Left renal pelvis (tissue), 4 donors: ENCODE measurements around the gene DDX1. TPM values are rescaled to one million over a fixed set of nuclear protein-coding genes. Genes with fewer than 3 reads are reported as not detected.
"Not testable (repeated sequence)": the region's sequence is repeated elsewhere in the genome, so short reads cannot be mapped to it uniquely, and the experiment has no call there.

Experiments
- DNase-seq, 4 donors: peaks; one replicate each; pipeline ENCODE4 v3.0.0-alpha.2; 2013; ENCODE audit warnings: low read depth in 4 of 4, low spot score in 3 of 4
- polyA plus RNA-seq, 4 donors: library from polyadenylated mRNA; unstranded; fragments of 120-200 nt; gene quantifications; one replicate each; pipeline ENCODE4 v1.2.1, GENCODE V29; 2013; ENCODE audit not compliant: insufficient read length in 4 of 4

DDX1 gene
- 100 to 1,000 TPM; 128 to 199 (median 177) TPM for polyA plus RNA-seq

DNA sequence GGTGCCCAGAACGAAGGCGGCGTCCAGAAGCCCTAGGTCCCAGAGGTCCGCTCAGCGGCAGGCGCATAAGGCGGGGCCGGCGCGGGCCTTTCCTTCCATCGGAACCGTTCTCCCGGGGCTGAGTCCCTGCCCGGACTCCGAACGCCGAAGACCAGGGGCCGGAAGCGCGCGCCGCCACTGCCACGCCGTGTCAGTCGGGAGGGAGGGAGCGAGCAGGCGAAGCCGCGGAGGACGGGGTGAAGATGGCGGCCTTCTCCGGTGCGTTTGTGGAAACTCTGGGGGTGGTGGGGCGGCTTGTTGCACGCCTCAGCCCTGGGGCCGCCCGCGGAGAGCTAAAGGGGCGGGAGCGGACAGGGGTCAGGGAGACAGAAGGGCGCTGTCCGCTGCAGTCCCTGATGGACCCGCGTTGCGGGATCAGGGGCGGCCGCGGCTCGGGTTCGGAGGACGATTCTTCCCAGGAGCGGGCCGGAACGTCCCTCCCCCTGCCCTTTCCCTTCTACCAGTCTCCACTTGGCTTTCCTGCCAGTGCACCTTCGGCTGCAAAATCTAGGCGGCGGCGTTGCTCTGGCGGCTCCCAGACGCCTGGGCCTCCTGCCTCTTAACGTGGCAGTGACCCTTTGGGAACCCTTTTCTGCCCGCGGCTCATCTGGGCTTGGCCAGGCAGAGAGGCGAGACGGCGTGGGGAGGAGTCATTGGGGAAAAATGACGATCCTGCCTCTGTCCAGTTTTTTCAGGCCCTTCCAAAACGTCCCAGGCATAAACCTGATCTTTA lies at the start of gene DDX1:
DDX1 (plus strand) TSS at position 177 of the 772 bp plus-strand sequence; CDS start at position 243, 66 bp downstream.
- peak; percentile 64 to 79 (median 72) for DNase-seq

- not testable (repeated sequence) for DNase-seq
These were observed 49.4 kb upstream of the DDX1 start for GRCh38 chr2:15542269-15542668.

GRCh38 chr2:15543053-15543452 lies 48.6 kb upstream of the DDX1 start:
- DNase-seq = no peak

DNA sequence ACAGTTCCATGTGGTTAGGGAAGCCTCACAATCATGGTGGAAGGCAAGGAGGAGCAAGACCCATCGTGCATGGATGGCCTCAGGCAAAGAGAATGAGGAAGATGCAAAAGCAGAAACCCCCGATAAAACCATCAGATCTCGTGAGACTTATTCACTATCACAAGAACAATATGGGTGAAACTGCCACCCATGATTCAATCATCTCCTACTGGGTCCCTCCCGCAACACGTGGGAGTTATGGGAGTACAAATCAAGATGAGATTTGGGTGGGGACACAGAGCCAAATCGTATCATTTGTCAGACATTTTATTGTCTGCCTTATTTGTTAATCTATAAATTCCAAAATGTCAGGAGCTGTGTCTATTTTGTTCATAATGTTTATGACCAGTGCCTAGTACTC lies 48.1 kb upstream of the DDX1 start:
- no peak for DNase-seq

DNA sequence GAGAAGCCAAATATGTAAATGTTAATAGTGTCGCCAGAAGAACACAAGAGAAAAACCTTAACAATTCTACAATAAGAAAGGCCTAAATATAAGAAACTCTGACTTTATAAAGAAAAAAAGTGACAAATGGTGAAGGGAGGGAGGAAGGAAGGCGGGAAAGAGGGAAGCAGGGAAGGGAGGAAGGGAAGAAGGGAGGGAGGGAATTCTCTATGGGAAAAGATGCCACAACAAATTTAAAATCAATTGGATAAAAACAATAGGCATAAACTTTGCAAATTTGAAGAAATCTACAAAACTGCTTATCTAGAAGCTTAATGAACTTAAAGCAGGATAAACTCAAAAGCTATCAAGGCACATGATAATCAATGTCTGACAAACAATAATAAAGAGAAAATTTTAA lies 47.4 kb upstream of the DDX1 start:
- no peak for DNase-seq

DNA sequence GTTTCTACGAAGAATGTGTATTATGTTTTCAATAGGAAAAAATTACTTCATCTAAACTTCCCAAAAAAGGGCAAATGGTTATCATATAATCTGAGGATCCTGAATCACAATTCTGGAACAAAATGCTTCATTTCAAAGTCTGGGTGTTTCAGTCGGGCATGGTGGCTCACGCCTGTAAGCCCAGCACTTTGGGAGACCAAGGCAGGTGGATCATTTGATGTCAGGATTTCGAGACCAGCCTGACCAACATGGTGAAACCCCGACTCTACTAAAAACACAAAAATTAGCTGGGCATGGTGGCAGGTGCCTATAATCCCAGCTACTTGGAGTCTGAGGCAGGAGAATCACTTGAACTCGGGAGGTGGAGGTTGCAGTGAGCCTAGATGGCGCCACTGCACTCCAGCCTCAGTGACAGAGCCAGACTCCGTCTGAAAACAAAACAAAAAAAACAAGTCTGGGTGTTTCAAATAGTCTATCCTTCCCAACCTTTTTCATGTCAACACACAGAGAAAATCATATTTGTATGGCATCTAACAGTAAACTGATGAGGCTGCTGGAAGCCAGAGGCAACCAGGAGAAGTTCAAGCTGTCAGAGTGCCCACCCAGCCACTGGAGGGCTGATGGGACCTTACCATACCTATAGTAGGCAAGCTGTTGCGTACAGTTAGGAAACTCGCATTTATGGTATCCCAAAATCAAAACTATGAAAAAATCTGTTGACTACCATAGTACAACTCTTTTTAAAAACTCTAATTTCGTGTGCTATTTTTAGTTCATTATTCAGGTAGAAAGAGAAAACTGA lies 45.2 kb upstream of the DDX1 start:
- no peak for DNase-seq

DNA sequence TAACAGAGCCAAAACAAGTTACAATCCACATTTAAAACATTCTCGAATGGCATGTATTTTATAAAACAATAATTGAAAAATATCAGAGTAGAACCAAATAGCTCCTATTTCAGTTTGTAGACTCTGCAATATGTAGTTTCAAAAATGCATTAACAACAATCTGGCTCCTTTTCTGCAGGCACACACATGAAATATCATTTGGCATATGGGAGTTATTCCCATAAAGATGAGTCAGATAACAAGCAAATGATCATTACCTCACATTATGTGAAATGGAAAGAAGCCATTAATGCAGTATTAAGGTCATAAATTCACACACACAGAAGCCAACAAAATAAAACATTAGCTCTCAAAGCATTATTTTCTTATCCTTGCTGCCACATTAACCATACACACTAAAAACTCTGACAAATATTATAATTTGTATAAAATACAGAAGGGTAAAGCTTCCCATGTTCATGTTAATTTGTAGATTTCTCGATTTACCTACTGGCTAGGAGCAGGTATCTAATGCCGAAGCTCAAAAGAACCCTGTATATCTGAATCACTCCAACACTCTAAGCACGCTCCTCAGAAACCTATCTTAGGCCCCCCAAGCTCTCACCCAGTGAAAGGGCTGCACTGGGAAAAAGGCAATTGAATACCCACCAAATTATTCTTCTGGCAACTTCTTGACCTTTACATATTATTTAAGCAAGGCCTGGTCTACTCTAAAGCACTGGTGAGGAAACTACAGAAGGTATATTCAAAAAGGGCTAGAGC lies 44.4 kb upstream of the DDX1 start:
- no peak for DNase-seq

DNA sequence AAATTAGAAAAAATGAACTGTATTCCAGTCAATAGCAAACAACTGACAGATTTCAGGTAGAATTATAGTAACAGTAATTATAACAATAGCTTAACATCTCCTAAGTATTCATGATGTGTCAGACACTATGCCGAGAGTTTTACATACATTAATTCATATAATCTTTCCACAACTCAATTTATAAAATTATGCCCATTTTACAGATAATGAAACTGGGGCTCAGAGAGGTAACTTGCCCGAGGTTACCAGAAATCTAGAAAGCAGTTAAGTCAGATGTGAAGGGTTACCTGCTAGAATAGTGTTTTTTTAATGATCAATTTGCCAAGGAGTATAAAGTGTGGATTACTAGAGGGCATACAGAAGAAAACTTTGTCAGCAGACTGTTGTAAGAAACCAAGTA lies 42.7 kb upstream of the DDX1 start:
- DNase-seq = no peak

DNA sequence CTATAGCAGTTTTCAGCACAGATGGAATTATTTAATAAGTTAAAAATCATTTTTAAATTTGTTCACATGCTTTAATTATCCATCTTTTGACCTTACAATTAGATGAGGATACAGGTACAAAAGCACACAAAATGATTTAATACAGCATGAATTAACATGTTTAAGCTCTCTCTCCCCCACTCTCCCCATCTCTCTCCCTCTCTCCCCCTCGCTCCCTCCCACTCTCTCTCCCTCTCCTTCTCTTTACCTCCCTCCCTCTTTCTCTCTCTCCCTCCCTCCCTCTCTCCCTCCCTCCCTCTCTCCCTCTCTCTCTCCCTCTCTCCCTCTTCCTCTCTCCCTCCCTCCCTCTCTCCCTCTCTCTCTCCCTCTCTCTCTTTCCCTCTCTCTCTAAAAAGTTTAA lies 38.1 kb upstream of the DDX1 start:
- no peak for DNase-seq

- no peak for DNase-seq
These were observed 37.7 kb upstream of the DDX1 start for GRCh38 chr2:15553951-15554350.

DNA sequence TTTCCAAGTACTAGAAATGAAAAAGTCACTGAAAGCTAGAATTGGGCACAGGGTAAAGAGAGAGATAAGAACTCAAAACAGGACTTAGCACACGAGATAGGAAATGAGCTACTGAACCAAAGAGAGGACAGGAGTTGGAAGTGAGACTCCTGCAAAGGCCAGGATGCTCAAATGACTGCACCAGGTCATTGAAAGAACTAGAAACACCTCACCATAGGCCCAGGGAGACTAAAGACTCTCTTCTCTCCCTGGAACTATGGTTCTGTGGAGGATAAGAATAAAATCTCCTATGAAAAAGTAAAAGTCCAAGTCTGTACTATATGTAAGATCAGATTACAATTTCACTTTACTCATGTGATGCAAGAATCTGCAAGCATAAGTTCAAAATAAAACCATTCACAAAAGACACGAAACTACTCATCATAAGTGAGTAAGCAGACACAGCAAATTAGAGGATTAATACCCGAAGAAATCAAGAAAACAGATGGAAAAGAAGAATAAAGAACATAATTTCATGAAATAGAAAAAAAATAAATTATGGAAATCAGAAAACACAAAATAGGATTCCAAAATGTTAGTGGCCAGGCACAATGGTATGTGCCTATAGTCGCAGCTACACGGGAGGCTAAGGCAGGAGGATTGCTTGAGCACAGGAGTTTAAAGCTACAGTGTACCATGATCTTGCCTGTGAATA lies 37.0 kb upstream of the DDX1 start:
- no peak for DNase-seq

- DNase-seq = no peak
These were observed 35.9 kb upstream of the DDX1 start for GRCh38 chr2:15555760-15556193.

DNA sequence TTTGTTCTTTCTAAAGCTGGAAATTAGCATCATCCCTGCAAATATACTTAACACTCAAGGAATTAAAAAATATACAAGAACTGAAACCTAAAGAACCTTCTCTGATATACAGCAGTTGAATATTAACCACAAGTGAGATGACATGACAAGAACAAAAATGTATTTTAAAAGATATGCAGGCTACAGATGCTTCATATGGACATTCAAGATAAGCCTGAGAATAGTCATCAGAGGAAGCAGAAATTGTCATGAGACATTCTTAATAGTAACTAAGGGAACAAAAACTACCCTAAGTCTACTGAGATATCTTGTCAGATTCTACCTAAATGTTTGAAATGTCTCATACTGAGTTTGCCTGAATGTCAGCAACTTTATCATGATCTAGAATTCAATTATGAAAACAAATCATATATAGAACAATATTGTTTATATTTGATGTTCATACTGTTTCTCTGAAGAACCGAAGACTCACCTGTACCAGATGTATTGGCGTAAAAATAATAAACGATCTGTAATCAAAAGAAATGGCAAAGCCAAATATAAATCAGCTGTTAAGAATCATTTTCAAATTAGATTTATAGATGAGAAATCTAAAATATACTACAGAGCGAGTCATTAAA lies 35.2 kb upstream of the DDX1 start:
- DNase-seq = no peak

GRCh38 chr2:15557887-15558311 lies 33.8 kb upstream of the DDX1 start:
- no peak for DNase-seq

- no peak for DNase-seq
These were observed 32.1 kb upstream of the DDX1 start for GRCh38 chr2:15559379-15560139.

DNA sequence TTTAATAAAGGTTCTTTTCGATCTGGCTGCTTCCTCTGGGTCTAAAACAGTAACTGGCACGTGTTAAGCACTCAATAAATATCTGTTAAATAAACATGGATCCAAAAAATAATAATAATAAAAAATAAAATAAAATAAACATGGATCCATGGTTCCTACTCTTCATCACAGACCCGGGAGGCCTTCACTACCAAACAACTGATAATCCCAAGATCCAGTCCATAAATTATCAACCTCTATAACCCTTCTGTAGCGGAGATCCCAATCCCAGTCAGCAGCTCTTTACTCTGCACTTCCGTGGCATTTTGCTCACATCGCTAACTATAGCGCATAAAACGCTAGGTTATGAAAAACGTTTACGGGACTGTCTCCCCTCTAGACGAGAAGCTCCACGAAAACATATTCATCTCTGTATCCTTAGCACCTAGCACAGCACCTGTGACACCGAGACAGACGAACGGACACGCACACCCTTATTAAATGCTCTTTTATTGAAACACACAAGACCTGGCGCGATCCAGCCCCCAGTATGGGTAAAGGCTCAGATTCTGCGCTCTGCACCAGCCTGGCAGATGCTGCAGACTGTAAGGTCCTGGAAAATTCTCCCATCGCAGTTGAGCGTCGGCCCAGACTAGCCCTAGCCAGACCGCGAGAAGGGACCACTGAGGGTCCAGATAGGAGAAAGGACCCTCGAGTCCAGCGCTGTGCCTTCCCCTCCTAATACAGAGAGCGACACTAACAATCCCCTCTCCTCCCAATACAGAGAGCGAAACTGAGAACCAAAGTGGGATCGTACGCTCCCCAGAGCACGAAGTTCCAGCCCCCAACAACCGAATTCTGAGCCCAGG lies 31.3 kb upstream of the DDX1 start:
- DNase-seq = peak in 2 of 4 donors; percentile 33 to 36

DNA sequence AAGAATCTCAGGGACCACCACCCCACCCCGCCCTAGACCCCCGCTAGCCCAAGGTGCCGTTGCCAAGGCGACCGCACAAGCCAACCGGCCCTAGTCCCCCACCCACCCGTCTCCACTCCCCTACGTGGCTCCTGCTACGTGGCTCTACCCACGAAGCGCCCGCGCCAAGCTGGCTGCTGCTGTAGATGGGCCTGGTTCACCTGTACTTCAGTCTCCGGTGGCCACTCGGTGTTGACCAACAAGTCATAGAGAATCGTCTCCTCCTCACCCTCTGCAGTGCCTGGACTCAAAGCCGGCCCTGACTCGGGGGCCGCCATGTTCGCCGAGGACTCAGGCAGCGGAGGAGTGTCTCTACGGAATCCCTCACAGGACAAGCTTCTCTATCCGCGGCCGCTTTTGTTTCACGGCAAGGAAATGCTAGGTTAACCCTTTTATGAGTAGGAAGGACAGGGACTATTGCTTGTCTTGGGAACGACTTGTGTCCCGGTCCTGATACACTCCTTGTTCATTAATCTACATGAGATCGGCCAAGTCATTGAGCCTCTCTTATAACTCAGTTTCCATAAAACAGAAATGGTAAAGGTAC lies 30.6 kb upstream of the DDX1 start, which contains the start of gene NBAS:
NBAS (minus strand) TSS at position 347 of the 586 bp plus-strand sequence; CDS start at position 317, 30 bp downstream.
- peak; percentile 80 to 91 (median 88) for DNase-seq
